ENCODE results near the gene COX20. TPM values are rescaled to one million over a fixed set of nuclear protein-coding genes. Genes with fewer than 3 reads are reported as not detected.
A peak's percentile ranks its signal among the peaks of the same experiment; 100 is the strongest.
"Not testable (repeated sequence)": the region's sequence is repeated elsewhere in the genome, so short reads cannot be mapped to it uniquely, and the experiment has no call there.

COX20 gene
- total RNA-seq, 1 donor from 2014 or later: 37.1 TPM

GRCh38 chr1:244820131-244820530, 15.3 kb upstream of the COX20 start:
- no peak for ATAC-seq (ENCODE audit: low read depth)
- no peak for DNase-seq
- no peaks in the 10 kb centered on the region for H3K36me3 Mint-ChIP-seq (ENCODE audit: low read depth)
- H3K4me1 Mint-ChIP-seq: peaks cover 17% of the 10 kb centered on the region
- no peak overlapping the region for H3K27ac Mint-ChIP-seq
- ChIA-PET CTCF (interaction anchor here (1.1 kb wide), 1 partner anchor 222 kb away, joined by 3 read pairs; no protein-coding TSS in a partner anchor), POLR2A (interaction anchor here (0.6 kb wide), 1 partner anchor 17 kb away, joined by 3 read pairs; no protein-coding TSS in a partner anchor)
- no peaks in the 10 kb centered on the region for H3K9me3 Mint-ChIP-seq
- intact Hi-C loops (cut with micrococcal nuclease): no loop called here
- no peak overlapping the region for H3K4me3 Mint-ChIP-seq
- no peak for TF ChIP-seq CTCF (IDR thresholded peaks at IDR 0.05)
- H3K27me3 Mint-ChIP-seq: no peaks in the 10 kb centered on the region

- POLR2A ChIA-PET: no interaction called here
- no peak for ATAC-seq (ENCODE audit: low read depth)
Observed at GRCh38 chr1:244821134-244821533, 14.3 kb upstream of the COX20 start.

GRCh38 chr1:244822878-244823277, 12.6 kb upstream of the COX20 start:
- Mint-ChIP-seq H3K4me1 (no peaks in the 10 kb centered on the region), H3K27me3 (no peaks in the 10 kb centered on the region), H3K36me3 (ENCODE audit: low read depth) (no peaks in the 10 kb centered on the region), H3K9me3 (no peaks in the 10 kb centered on the region), H3K4me3 (no peak overlapping the region), H3K27ac (no peak overlapping the region)
- CTCF ChIA-PET: no interaction called here
- ATAC-seq (ENCODE audit: low read depth): no peak
- TF ChIP-seq CTCF (IDR thresholded peaks at IDR 0.05): no peak
- POLR2A ChIA-PET: interaction anchor here (1.0 kb wide), 1 partner anchor 10 kb away, joined by 5 read pairs; no protein-coding TSS in a partner anchor
- intact Hi-C loops (cut with micrococcal nuclease): no loop called here
- no peak for DNase-seq

More at GRCh38 chr1:244821134-244821533, 14.3 kb upstream of the COX20 start:
- no peak for TF ChIP-seq CTCF (IDR thresholded peaks at IDR 0.05)
- CTCF ChIA-PET: no interaction called here
- H3K9me3 Mint-ChIP-seq: no peaks in the 10 kb centered on the region
- H3K27ac Mint-ChIP-seq: no peak overlapping the region
- DNase-seq: no peak
- no peak overlapping the region for H3K4me3 Mint-ChIP-seq
- intact Hi-C loops (cut with micrococcal nuclease): no loop called here
- H3K27me3 Mint-ChIP-seq: no peaks in the 10 kb centered on the region
- H3K4me1 Mint-ChIP-seq: peaks cover 7% of the 10 kb centered on the region
- no peaks in the 10 kb centered on the region for H3K36me3 Mint-ChIP-seq (ENCODE audit: low read depth)

- no peak overlapping the region for H3K27ac Mint-ChIP-seq
- DNase-seq (no peak), ATAC-seq (ENCODE audit: low read depth) (no peak)
- no peak for TF ChIP-seq CTCF (IDR thresholded peaks at IDR 0.05)
- no peaks in the 10 kb centered on the region for H3K9me3 Mint-ChIP-seq
- intact Hi-C loops (cut with micrococcal nuclease): no loop called here
- POLR2A ChIA-PET: interaction anchor here (0.6 to 1.7 kb wide), 3 partner anchors 9 to 122 kb away, joined by 3 to 6 read pairs (median 5); no protein-coding TSS in a partner anchor
- H3K4me1 Mint-ChIP-seq: peaks cover 4% of the 10 kb centered on the region
- no peaks in the 10 kb centered on the region for H3K36me3 Mint-ChIP-seq (ENCODE audit: low read depth)
- H3K27me3 Mint-ChIP-seq: no peaks in the 10 kb centered on the region
- H3K4me3 Mint-ChIP-seq: no peak overlapping the region
- CTCF ChIA-PET: no interaction called here
Observed at GRCh38 chr1:244826712-244827111, 8.7 kb upstream of the COX20 start.

DNA sequence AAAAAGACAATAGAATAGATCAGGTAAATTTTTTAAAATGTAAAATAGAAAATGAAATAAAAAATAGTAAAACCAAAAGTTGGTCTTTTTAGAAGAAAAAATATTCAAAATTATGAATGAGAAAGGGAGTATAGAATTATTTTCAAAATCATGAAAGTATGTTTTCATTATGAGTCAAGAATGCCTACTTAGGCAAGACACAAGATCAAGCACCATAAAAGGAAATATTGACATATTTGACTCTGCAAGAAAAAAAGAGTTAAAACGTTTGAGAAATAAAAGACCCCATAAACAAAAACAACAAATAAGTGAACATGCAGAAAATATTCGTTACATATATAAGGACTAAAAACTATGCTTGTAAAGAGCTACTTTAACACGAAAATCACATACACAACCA, 4.8 kb upstream of the COX20 start:
- ChIA-PET CTCF (no interaction called here), POLR2A (interaction anchor here (1.1 kb wide), 1 partner anchor 34 kb away, joined by 4 read pairs; the partner anchor contains the start of gene HNRNPU)
- Mint-ChIP-seq H3K36me3 (ENCODE audit: low read depth) (peaks cover 13% of the 10 kb centered on the region), H3K4me3 (no peak overlapping the region), H3K4me1 (peaks cover 15% of the 10 kb centered on the region), H3K27ac (no peak overlapping the region), H3K27me3 (no peaks in the 10 kb centered on the region), H3K9me3 (no peaks in the 10 kb centered on the region)
- no peak for DNase-seq
- intact Hi-C loops (cut with micrococcal nuclease): loop anchor here (10.0 kb wide), 1 partner anchor 1744 kb away; no protein-coding TSS in a partner anchor
- no peak for ATAC-seq (ENCODE audit: low read depth)
- no peak for TF ChIP-seq CTCF (IDR thresholded peaks at IDR 0.05)

DNA sequence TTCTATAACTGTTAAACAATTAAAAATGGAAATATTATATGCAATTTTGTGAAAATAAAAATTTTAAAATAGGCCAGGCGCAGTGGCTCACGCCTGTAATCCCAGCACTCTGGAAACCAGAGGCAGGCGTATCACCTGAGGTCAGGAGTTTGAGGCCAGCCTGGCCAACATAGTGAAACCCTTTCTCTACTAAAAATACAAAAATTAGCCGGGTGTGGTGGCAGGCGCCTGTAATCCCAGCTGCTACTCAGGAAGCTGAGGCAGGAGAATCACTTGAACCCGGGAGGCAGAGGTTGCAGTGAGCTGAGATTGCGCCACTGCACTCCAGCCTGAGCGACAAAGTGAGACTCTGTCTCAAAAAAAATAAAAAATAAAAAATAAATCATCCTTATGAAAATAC, 2.2 kb upstream of the COX20 start:
- not testable (repeated sequence) for H3K9me3 Mint-ChIP-seq; DNase-seq; H3K27me3 Mint-ChIP-seq; ATAC-seq (ENCODE audit: low read depth)
- Mint-ChIP-seq H3K36me3 (ENCODE audit: low read depth) (peaks cover 28% of the 10 kb centered on the region), H3K27ac (peak overlapping the region; percentile 99), H3K4me3 (peak overlapping the region; percentile 97), H3K4me1 (peaks cover 37% of the 10 kb centered on the region)
- CTCF ChIA-PET: interaction anchor here (1.8 to 5.3 kb wide), 4 partner anchors 19 to 209 kb away, joined by 4 to 26 read pairs (median 10); no protein-coding TSS in a partner anchor
- intact Hi-C loops (cut with micrococcal nuclease): loop anchor here (10.0 kb wide), 1 partner anchor 1742 kb away; no protein-coding TSS in a partner anchor
- POLR2A ChIA-PET: interaction anchor here (0.6 to 8.4 kb wide), 13 partner anchors 19 to 1945 kb away, joined by 3 to 364 read pairs (median 11); partner anchors contain the start of gene HNRNPU

Measured in activated B cell treated with CpG ODN at 0.5 μM for 24 hours (primary cell).